ENCODE data around the gene KLHL22.

Gene KLHL22

GRCh38 chr22:20425566-20426258 is 69.9 kb downstream of the KLHL22 start:
- TF ChIP-seq POLR2A (IDR thresholded peaks at IDR 0.05; ENCODE audit: low read depth, low read length) (no peak), SPI1 (IDR thresholded peaks at IDR 0.05; ENCODE audit: low read depth, low read length) (no peak), TAF1 (IDR thresholded peaks at IDR 0.05; ENCODE audit: low read depth, low read length) (no peak), PAX5 (IDR thresholded peaks at IDR 0.05; ENCODE audit: insufficient read depth, low read length, severe bottlenecking) (no peak), POLR2AphosphoS5 (IDR thresholded peaks at IDR 0.05; ENCODE audit: low read depth, low read length) (no peak), POU2F2 (IDR thresholded peaks at IDR 0.05; ENCODE audit: low read depth, low read length) (no peak)
- DNase-seq (ENCODE audit: insufficient read length, low spot score) (no peak), FAIRE-seq (no peak)

GRCh38 chr22:20424932-20425565 is 70.5 kb downstream of the KLHL22 start:
- TF ChIP-seq TAF1 (IDR thresholded peaks at IDR 0.05; ENCODE audit: low read depth, low read length) (no peak), POLR2AphosphoS5 (IDR thresholded peaks at IDR 0.05; ENCODE audit: low read depth, low read length) (no peak), PAX5 (IDR thresholded peaks at IDR 0.05; ENCODE audit: insufficient read depth, low read length, severe bottlenecking) (no peak), SPI1 (IDR thresholded peaks at IDR 0.05; ENCODE audit: low read depth, low read length) (no peak), POU2F2 (IDR thresholded peaks at IDR 0.05; ENCODE audit: low read depth, low read length) (no peak), POLR2A (IDR thresholded peaks at IDR 0.05; ENCODE audit: low read depth, low read length) (no peak)
- no peak for FAIRE-seq
- no peak for DNase-seq (ENCODE audit: insufficient read length, low spot score)

GRCh38 chr22:20424568-20424931 is 71.0 kb downstream of the KLHL22 start:
- no peak for DNase-seq (ENCODE audit: insufficient read length, low spot score)
- TF ChIP-seq TAF1 (IDR thresholded peaks at IDR 0.05; ENCODE audit: low read depth, low read length) (no peak), SPI1 (IDR thresholded peaks at IDR 0.05; ENCODE audit: low read depth, low read length) (no peak), PAX5 (IDR thresholded peaks at IDR 0.05; ENCODE audit: insufficient read depth, low read length, severe bottlenecking) (no peak), POLR2AphosphoS5 (IDR thresholded peaks at IDR 0.05; ENCODE audit: low read depth, low read length) (no peak), POLR2A (IDR thresholded peaks at IDR 0.05; ENCODE audit: low read depth, low read length) (no peak), POU2F2 (IDR thresholded peaks at IDR 0.05; ENCODE audit: low read depth, low read length) (no peak)
- no peak for FAIRE-seq

GRCh38 chr22:20423906-20424551 is 71.6 kb downstream of the KLHL22 start:
- no peak for FAIRE-seq
- no peak for DNase-seq (ENCODE audit: insufficient read length, low spot score)

GRCh38 chr22:20423008-20423905 is 72.3 kb downstream of the KLHL22 start:
- DNase-seq (ENCODE audit: insufficient read length, low spot score): no peak
- TF ChIP-seq POLR2A (IDR thresholded peaks at IDR 0.05; ENCODE audit: low read depth, low read length) (no peak), POU2F2 (IDR thresholded peaks at IDR 0.05; ENCODE audit: low read depth, low read length) (no peak), TAF1 (IDR thresholded peaks at IDR 0.05; ENCODE audit: low read depth, low read length) (no peak), SPI1 (IDR thresholded peaks at IDR 0.05; ENCODE audit: low read depth, low read length) (no peak), POLR2AphosphoS5 (IDR thresholded peaks at IDR 0.05; ENCODE audit: low read depth, low read length) (no peak), PAX5 (IDR thresholded peaks at IDR 0.05; ENCODE audit: insufficient read depth, low read length, severe bottlenecking) (no peak)
- no peak for FAIRE-seq

More at GRCh38 chr22:20423906-20424551, 71.6 kb downstream of the KLHL22 start:
- TF ChIP-seq POLR2AphosphoS5 (IDR thresholded peaks at IDR 0.05; ENCODE audit: low read depth, low read length) (no peak), POLR2A (IDR thresholded peaks at IDR 0.05; ENCODE audit: low read depth, low read length) (no peak), PAX5 (IDR thresholded peaks at IDR 0.05; ENCODE audit: insufficient read depth, low read length, severe bottlenecking) (no peak), SPI1 (IDR thresholded peaks at IDR 0.05; ENCODE audit: low read depth, low read length) (no peak), POU2F2 (IDR thresholded peaks at IDR 0.05; ENCODE audit: low read depth, low read length) (no peak), TAF1 (IDR thresholded peaks at IDR 0.05; ENCODE audit: low read depth, low read length) (no peak)

GRCh38 chr22:20422271-20423007 is 73.2 kb downstream of the KLHL22 start:
- DNase-seq (ENCODE audit: insufficient read length, low spot score) (no peak), FAIRE-seq (no peak)
- TF ChIP-seq PAX5 (IDR thresholded peaks at IDR 0.05; ENCODE audit: insufficient read depth, low read length, severe bottlenecking) (no peak), POU2F2 (IDR thresholded peaks at IDR 0.05; ENCODE audit: low read depth, low read length) (no peak), POLR2A (IDR thresholded peaks at IDR 0.05; ENCODE audit: low read depth, low read length) (no peak), SPI1 (IDR thresholded peaks at IDR 0.05; ENCODE audit: low read depth, low read length) (no peak), TAF1 (IDR thresholded peaks at IDR 0.05; ENCODE audit: low read depth, low read length) (no peak), POLR2AphosphoS5 (IDR thresholded peaks at IDR 0.05; ENCODE audit: low read depth, low read length) (no peak)

- TF ChIP-seq PAX5 (IDR thresholded peaks at IDR 0.05; ENCODE audit: insufficient read depth, low read length, severe bottlenecking): no peak
- TF ChIP-seq POLR2A (IDR thresholded peaks at IDR 0.05; ENCODE audit: low read depth, low read length): no peak
- no peak for TF ChIP-seq POLR2AphosphoS5 (IDR thresholded peaks at IDR 0.05; ENCODE audit: low read depth, low read length)
- no peak for TF ChIP-seq TAF1 (IDR thresholded peaks at IDR 0.05; ENCODE audit: low read depth, low read length)
- no peak for TF ChIP-seq SPI1 (IDR thresholded peaks at IDR 0.05; ENCODE audit: low read depth, low read length)
- no peak for TF ChIP-seq POU2F2 (IDR thresholded peaks at IDR 0.05; ENCODE audit: low read depth, low read length)
- DNase-seq (ENCODE audit: insufficient read length, low spot score): no peak
- no peak for FAIRE-seq
Measured at GRCh38 chr22:20421507-20421874, 74.1 kb downstream of the KLHL22 start.
